Erythroblast (primary cell): ENCODE measurements around the gene TCEA3.

Experiments used
- GATA1 ChIP-seq: IDR thresholded peaks from 2 replicates; pipeline ENCODE4 v1.6.1; 2011; ENCODE audit warnings: low read depth, mild to moderate bottlenecking, control low read depth, low read length, moderate library complexity
- POLR2A ChIP-seq: IDR thresholded peaks from 2 replicates; pipeline ENCODE4 v1.6.1; 2011; ENCODE audit warnings: mild to moderate bottlenecking, low read length

DNA sequence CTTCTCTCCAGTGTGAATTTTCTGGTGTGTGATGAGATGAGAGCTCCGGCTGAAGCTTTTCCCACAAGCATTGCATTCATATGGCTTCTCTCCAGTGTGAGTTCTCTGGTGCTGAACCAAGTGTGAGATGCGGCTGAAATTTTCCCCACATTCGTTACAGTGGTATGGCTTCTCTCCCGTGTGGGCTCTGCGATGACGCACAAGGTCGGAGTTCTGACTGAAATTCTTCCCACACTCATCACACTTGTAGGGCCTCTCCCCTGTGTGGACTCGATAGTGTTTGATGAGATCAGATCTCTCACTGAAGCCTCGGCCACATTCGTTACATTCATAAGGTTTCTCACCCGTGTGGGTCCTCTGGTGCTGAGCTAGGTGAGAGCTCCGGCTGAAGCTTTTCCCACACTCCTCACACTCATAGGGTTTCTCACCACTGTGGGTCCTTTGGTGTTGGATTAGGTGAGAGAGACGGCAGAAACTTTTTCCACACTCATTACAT is 62.3 kb downstream of the TCEA3 start:
- TF ChIP-seq POLR2A (no peak), GATA1 (no peak)
